ENCODE measurements around the gene MTHFSD.

MTHFSD gene

DNA sequence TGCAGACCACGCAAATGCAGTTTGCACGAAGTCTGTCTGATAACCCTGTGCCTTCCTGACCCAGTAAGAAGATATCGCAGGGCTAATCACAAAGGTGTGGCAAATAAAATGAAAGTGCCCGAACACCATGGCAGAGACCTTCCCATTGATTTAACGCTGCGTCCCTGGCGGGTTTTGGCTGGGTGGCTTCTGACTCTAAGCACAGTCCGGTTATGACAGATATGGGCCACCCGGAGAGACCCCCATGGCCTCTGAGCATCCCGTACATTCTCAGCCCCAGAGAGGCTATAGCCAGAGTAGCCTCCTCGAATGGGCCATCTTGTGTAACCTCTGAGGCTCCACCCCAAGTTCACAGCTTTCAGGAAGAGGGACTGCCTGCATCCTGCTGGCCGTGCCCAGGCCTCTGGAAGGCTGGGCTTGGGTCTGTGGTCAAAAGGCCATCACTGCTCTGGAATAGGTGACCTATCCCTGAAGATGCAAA, 17.0 kb upstream of the MTHFSD start:
- TF ChIP-seq, protein P1, sequence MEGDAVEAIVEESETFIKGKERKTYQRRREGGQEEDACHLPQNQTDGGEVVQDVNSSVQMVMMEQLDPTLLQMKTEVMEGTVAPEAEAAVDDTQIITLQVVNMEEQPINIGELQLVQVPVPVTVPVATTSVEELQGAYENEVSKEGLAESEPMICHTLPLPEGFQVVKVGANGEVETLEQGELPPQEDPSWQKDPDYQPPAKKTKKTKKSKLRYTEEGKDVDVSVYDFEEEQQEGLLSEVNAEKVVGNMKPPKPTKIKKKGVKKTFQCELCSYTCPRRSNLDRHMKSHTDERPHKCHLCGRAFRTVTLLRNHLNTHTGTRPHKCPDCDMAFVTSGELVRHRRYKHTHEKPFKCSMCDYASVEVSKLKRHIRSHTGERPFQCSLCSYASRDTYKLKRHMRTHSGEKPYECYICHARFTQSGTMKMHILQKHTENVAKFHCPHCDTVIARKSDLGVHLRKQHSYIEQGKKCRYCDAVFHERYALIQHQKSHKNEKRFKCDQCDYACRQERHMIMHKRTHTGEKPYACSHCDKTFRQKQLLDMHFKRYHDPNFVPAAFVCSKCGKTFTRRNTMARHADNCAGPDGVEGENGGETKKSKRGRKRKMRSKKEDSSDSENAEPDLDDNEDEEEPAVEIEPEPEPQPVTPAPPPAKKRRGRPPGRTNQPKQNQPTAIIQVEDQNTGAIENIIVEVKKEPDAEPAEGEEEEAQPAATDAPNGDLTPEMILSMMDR (IDR thresholded peaks at IDR 0.05; ENCODE audit: low read depth, low read length): no peak
- no peak for DNase-seq (ENCODE audit: extremely low read depth, low read depth)

DNA sequence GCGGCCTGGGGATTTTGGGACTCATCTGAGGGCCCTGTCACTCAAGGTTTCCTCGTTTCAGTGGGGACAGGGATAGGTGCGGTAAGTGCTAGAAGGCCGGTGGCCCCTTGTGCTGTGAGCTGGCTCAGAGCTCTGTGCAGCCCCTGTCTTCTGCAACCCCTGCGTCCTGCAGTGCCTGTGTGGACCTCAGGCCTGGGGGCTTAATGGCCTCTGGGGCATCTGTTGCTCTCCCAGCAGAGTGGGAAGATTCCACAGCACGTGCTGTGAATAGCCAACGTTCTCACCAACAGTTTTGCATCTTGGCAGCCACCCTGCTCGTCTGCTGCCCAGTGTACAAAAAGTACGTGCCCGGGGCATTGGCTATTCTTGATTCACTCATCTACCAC, 16.5 kb upstream of the MTHFSD start:
- TF ChIP-seq, protein P1 (IDR thresholded peaks at IDR 0.05; ENCODE audit: low read depth, low read length): no peak

DNA sequence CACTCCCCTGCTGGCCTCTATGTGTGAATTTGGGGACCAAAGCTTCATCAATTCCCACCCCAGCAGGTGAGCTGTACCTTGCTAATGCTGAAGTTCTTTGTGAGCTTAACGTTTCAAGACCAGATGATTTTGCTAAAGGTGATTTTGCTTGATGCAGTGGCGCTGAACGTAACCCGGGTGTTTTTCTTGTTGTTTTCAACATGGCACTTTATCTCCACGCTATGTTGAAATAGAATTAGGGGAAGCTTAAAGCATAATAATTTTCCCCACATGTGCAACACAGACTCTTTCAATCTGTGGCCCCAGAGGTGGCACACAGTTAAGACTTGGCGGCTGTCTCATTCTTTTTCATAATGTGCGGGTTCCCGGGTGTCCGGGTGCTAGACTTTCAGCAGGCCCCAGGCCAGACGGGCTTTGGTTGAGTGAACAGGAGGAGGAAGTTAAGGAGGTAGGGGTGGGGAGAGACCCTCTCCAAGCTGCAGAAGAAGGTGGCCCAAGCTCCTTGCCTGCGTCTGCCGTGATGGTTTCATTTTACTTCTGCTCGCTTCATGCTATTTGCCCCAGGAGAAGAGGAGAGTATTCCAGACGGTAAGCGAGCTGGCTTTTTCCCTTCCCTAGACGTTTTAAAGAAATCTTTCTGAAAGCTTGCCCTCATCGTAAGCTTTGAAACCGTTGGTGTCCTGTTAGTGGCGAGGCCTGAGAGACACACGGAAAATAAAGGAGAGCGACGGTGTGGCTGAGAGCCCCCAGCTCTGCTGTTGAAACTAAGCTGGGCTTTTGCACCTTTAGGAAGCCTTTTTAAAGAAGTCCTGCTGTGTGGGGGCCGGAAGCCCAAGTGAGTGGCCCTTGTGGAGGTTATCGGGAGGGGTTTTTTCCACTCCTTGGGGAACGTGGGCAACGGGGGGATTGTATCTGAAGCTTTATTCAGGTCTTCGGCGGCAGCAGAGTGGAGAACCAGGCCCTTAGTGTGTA, 15.8 kb upstream of the MTHFSD start:
- TF ChIP-seq, protein P1 (IDR thresholded peaks at IDR 0.05; ENCODE audit: low read depth, low read length): no peak
- no peak for DNase-seq (ENCODE audit: extremely low read depth, low read depth)

More for the DNA sequence above, 16.5 kb upstream of the MTHFSD start:
- no peak for DNase-seq (ENCODE audit: extremely low read depth, low read depth)

DNA sequence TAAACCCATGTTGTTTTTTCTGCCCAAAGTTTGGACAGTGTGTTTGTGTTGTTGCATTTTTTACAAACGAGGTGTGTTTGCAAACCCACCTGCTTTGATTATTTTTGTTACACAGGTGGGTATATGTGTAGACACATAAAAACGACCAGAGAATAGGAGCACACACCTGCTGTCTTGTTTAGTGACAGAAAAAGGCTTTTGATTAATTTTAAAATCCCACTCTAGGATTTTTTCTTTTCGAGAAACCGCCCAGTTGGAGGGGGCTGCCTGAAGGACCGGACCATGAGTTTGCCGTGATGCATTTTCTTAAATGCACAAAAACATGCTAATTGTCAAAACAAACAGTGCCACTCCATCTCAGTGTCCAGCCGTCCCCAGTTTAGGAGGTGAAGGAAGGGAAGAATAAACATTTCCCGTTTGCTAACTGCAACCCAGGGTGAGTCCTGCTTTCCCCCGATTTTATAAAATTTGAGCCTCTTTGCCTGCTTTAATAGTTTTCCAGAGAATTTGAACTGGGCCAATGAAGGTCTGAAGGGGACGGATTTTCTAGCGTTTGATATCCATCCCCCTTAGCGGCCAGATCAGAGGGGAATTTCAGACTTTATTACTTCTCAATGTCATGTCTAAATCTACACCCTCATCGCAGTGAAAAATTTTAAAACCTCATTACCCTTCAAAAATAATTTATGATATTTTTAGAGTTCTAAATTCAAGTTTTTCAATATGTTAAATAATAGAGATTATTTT, 14.8 kb upstream of the MTHFSD start:
- TF ChIP-seq, protein P1 (IDR thresholded peaks at IDR 0.05; ENCODE audit: low read depth, low read length): no peak

DNA sequence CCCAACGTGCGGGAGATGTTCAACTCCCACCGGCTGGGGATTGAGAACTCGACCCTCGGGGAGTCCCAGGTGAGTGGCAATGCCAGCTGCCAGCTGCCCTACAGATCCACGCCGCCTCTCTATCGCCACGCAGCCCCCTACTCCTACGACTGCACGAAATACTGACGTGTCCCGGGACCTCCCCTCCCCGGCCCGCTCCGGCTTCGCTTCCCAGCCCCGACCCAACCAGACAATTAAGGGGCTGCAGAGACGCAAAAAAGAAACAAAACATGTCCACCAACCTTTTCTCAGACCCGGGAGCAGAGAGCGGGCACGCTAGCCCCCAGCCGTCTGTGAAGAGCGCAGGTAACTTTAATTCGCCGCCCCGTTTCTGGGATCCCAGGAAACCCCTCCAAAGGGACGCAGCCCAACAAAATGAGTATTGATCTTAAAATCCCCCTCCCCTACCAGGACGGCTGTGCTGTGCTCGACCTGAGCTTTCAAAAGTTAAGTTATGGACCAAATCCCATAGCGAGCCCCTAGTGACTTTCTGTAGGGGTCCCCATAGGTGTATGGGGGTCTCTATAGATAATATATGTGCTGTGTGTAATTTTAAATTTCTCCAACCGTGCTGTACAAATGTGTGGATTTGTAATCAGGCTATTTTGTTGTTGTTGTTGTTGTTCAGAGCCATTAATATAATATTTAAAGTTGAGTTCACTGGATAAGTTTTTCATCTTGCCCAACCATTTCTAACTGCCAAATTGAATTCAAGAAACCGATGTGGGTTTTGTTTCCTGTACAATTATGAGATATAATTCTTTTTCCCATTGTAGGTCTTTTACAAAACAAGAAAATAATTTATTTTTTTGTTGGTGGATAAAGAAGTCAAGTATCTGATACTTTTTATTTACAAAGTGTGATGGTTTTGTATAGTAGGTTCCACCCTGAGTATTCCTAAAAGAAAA, 13.9 kb upstream of the MTHFSD start:
- no peak for DNase-seq (ENCODE audit: extremely low read depth, low read depth)
- TF ChIP-seq, protein P1 (IDR thresholded peaks at IDR 0.05; ENCODE audit: low read depth, low read length): no peak

More for the DNA sequence above, 14.8 kb upstream of the MTHFSD start:
- no peak for DNase-seq (ENCODE audit: extremely low read depth, low read depth)

DNA sequence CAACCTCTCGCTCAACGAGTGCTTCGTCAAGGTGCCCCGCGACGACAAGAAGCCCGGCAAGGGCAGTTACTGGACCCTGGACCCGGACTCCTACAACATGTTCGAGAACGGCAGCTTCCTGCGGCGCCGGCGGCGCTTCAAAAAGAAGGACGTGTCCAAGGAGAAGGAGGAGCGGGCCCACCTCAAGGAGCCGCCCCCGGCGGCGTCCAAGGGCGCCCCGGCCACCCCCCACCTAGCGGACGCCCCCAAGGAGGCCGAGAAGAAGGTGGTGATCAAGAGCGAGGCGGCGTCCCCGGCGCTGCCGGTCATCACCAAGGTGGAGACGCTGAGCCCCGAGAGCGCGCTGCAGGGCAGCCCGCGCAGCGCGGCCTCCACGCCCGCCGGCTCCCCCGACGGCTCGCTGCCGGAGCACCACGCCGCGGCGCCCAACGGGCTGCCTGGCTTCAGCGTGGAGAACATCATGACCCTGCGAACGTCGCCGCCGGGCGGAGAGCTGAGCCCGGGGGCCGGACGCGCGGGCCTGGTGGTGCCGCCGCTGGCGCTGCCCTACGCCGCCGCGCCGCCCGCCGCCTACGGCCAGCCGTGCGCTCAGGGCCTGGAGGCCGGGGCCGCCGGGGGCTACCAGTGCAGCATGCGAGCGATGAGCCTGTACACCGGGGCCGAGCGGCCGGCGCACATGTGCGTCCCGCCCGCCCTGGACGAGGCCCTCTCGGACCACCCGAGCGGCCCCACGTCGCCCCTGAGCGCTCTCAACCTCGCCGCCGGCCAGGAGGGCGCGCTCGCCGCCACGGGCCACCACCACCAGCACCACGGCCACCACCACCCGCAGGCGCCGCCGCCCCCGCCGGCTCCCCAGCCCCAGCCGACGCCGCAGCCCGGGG, 12.9 kb upstream of the MTHFSD start:
- TF ChIP-seq, protein P1 (IDR thresholded peaks at IDR 0.05; ENCODE audit: low read depth, low read length): peak; percentile 4; the same call in 1 of the 2 replicates
- no peak for DNase-seq (ENCODE audit: extremely low read depth, low read depth)
